NCI-H2171 treated with DMSO at 0.1 percent for 48 hours (cell line): ENCODE measurements around the gene C5orf24.
"Not testable (repeated sequence)": the region's sequence is repeated elsewhere in the genome, so short reads cannot be mapped to it uniquely, and the experiment has no call there.

Experiments
- DNase-seq: peaks from one replicate; lab custom pipeline; 2025; lab: John Stamatoyannopoulos, UW

C5orf24 gene

GRCh38 chr5:134845852-134846640 lies at the start of gene C5orf24:
Gene C5orf24 (plus strand): TSS chr5:134845968. CDS start chr5:134854901, 8,933 bp downstream.
- DNase-seq, result peak; percentile 81

- no peak for DNase-seq
Measured at GRCh38 chr5:134798468-134798867, 47.3 kb upstream of the C5orf24 start.

- no peak for DNase-seq
Measured at GRCh38 chr5:134803821-134804220, 41.9 kb upstream of the C5orf24 start.

GRCh38 chr5:134813407-134813806 lies 32.4 kb upstream of the C5orf24 start:
- DNase-seq, result no peak

GRCh38 chr5:134813827-134814226 lies 31.9 kb upstream of the C5orf24 start:
- no peak for DNase-seq

GRCh38 chr5:134817006-134817405 lies 28.8 kb upstream of the C5orf24 start:
- DNase-seq, result no peak

- DNase-seq, result no peak
Measured at GRCh38 chr5:134818776-134819175, 27.0 kb upstream of the C5orf24 start.

- DNase-seq, result no peak
Measured at GRCh38 chr5:134819407-134819963, 26.3 kb upstream of the C5orf24 start.

GRCh38 chr5:134821841-134822240 lies 23.9 kb upstream of the C5orf24 start:
- no peak for DNase-seq

GRCh38 chr5:134824681-134825080 lies 21.1 kb upstream of the C5orf24 start:
- DNase-seq, result no peak

- DNase-seq, result no peak
Measured at GRCh38 chr5:134825212-134825611, 20.6 kb upstream of the C5orf24 start.

- DNase-seq, result no peak
Measured at GRCh38 chr5:134833340-134834032, 12.3 kb upstream of the C5orf24 start.

- no peak for DNase-seq
Measured at GRCh38 chr5:134835623-134836022, 10.1 kb upstream of the C5orf24 start.

GRCh38 chr5:134837530-134838181 lies 8.1 kb upstream of the C5orf24 start:
- no peak for DNase-seq

- not testable (repeated sequence) for DNase-seq
Measured at GRCh38 chr5:134838361-134838760, 7.4 kb upstream of the C5orf24 start.

- DNase-seq, result no peak
Measured at GRCh38 chr5:134840811-134841210, 5.0 kb upstream of the C5orf24 start.

- no peak for DNase-seq
Measured at GRCh38 chr5:134844252-134844651, 1.5 kb upstream of the C5orf24 start.

GRCh38 chr5:134845335-134845851 lies 375 bp upstream of the C5orf24 start:
- no peak for DNase-seq

GRCh38 chr5:134846641-134846960 lies 833 bp downstream of the C5orf24 start:
- no peak for DNase-seq

- DNase-seq, result not testable (repeated sequence)
Measured at GRCh38 chr5:134849434-134849933, 3.7 kb downstream of the C5orf24 start.

GRCh38 chr5:134851307-134851923 lies 5.6 kb downstream of the C5orf24 start:
- DNase-seq, result no peak

GRCh38 chr5:134856465-134856864 lies 10.7 kb downstream of the C5orf24 start:
- DNase-seq, result not testable (repeated sequence)
